Measurements from ENCODE around the gene KRT13. TPM values are rescaled to one million over a fixed set of nuclear protein-coding genes. Genes with fewer than 3 reads are reported as not detected.
A peak's percentile ranks its signal among the peaks of the same experiment; 100 is the strongest.

The KRT13 gene
- total RNA-seq, 1 experiment from 2014 or later: 606 TPM

DNA sequence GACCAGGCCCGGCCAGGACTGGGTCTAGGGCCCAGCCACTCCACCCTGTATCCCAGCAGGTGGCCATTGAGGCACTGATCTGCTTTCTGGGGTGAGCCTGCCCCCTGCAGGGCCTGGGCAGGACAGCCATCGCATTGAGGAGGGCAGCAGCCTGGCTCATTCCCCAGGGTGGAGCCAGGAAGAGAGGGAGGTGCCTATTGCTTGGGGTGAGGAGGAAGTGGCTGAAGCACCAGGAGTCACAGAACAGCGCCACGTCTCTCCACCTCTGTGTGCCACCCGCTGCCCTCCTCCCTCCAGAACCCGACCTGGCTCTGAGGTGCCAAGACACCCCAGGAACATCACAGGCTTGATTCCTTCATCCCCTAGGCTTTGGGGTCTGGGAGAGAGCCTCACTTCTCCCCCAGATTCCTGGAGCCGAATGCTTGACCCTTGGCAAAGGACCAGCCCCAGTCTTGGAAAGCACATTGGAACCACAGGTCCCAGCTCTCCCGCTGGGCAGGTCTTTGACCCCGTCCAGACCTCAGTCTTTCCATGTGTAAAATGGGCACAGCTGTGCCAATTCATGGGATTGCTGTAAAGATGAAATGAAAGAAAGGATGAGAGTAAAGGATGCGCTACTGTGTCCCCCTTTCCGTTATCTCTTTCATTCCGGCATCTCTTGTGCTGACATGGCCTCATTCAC is 8.5 kb downstream of the KRT13 start:
- H4K20me1 ChIP-seq (ENCODE audit: insufficient read depth): no peaks in the 10 kb centered on the region
- peaks cover 43% of the 10 kb centered on the region for H3F3A ChIP-seq (ENCODE audit: insufficient read depth, low read depth)
- intact Hi-C loops (cut with micrococcal nuclease; ENCODE audit: unreplicated experiment): loop anchor here (1.0 to 5.0 kb wide), 5 partner anchors 51 to 640 kb away; no protein-coding TSS in a partner anchor
- CTCF ChIA-PET: interaction anchor here (1.3 to 2.0 kb wide), 2 partner anchors 52 to 79 kb away, joined by 5 to 9 read pairs; no protein-coding TSS in a partner anchor
- H3K36me3 ChIP-seq (ENCODE audit: low read depth): no peaks in the 10 kb centered on the region
- H3K27ac ChIP-seq: no peak overlapping the region; the same call in 1 of the 2 replicates
- H3K4me1 ChIP-seq (replicated peaks; ENCODE audit: insufficient read depth): peaks cover 83% of the 10 kb centered on the region
- peaks cover 5% of the 10 kb centered on the region; the same call in 1 of the 2 replicates for H3K79me2 ChIP-seq (ENCODE audit: low read depth)
- no peaks in the 10 kb centered on the region for H3K9me2 ChIP-seq (ENCODE audit: insufficient read depth)
- H3K9me3 ChIP-seq (ENCODE audit: insufficient read depth, low read depth): no peaks in the 10 kb centered on the region
- no peak overlapping the region for H3K4me3 ChIP-seq
- peak overlapping the region; percentile 55 for H3K4me2 ChIP-seq
- DNase-seq: peak; percentile 82 to 87
- TF ChIP-seq, protein P1, sequence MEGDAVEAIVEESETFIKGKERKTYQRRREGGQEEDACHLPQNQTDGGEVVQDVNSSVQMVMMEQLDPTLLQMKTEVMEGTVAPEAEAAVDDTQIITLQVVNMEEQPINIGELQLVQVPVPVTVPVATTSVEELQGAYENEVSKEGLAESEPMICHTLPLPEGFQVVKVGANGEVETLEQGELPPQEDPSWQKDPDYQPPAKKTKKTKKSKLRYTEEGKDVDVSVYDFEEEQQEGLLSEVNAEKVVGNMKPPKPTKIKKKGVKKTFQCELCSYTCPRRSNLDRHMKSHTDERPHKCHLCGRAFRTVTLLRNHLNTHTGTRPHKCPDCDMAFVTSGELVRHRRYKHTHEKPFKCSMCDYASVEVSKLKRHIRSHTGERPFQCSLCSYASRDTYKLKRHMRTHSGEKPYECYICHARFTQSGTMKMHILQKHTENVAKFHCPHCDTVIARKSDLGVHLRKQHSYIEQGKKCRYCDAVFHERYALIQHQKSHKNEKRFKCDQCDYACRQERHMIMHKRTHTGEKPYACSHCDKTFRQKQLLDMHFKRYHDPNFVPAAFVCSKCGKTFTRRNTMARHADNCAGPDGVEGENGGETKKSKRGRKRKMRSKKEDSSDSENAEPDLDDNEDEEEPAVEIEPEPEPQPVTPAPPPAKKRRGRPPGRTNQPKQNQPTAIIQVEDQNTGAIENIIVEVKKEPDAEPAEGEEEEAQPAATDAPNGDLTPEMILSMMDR (conservative IDR thresholded peaks at IDR 0.05): peak; percentile 86
- no peak for TF ChIP-seq EZH2 (IDR thresholded peaks at IDR 0.05; ENCODE audit: low read depth)
- BruUV-seq (replicated peaks): TSS peak; percentile 28
- H2AFZ ChIP-seq: no peak overlapping the region
- POLR2A ChIA-PET (ENCODE audit: unreplicated experiment): interaction anchor here (0.6 kb wide), 3 partner anchors 11 to 81 kb away, joined by 3 to 5 read pairs (median 4); no protein-coding TSS in a partner anchor
- no peaks in the 10 kb centered on the region for H3K27me3 ChIP-seq (ENCODE audit: insufficient read depth, low read depth)

DNA sequence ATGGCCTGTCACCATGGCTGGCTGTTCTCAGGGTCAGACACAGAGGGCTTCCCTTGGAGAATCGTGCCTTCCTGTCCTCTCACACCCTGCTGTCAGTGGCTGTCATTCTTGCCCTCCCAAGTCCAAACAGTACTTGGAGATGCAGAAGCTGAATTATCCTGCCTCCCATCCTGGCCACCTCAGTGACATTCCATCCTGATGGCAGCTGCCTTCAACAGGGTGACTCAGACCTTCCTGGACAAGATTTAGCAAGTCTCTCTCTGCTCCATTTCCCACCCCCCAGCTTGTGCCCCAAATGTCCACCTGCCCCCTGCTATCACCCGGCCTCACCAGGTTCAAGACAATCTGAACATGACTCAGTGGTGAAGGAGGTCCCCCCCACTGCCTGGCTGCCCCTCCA is 10.9 kb downstream of the KRT13 start:
- intact Hi-C loops (cut with micrococcal nuclease; ENCODE audit: unreplicated experiment): no loop called here
- TF ChIP-seq, protein P1 (conservative IDR thresholded peaks at IDR 0.05): no peak
- no peak for TF ChIP-seq EZH2 (IDR thresholded peaks at IDR 0.05; ENCODE audit: low read depth)
- no peak overlapping the region for H2AFZ ChIP-seq
- H3K79me2 ChIP-seq (ENCODE audit: low read depth): no peaks in the 10 kb centered on the region
- POLR2A ChIA-PET (ENCODE audit: unreplicated experiment): interaction anchor here (0.5 to 1.1 kb wide), 8 partner anchors 14 to 585 kb away, joined by 3 to 15 read pairs (median 6); partner anchors contain the start of gene KRTAP3-1
- H3K4me2 ChIP-seq: peak overlapping the region; percentile 4; the same call in 1 of the 2 replicates
- H3F3A ChIP-seq (ENCODE audit: insufficient read depth, low read depth): peaks cover 20% of the 10 kb centered on the region; the same call in 1 of the 2 replicates
- H3K4me1 ChIP-seq (replicated peaks; ENCODE audit: insufficient read depth): peaks cover 59% of the 10 kb centered on the region
- no peaks in the 10 kb centered on the region for H3K27me3 ChIP-seq (ENCODE audit: insufficient read depth, low read depth)
- H4K20me1 ChIP-seq (ENCODE audit: insufficient read depth): no peaks in the 10 kb centered on the region
- no TSS peak for BruUV-seq (replicated peaks)
- no peaks in the 10 kb centered on the region for H3K36me3 ChIP-seq (ENCODE audit: low read depth)
- no peak overlapping the region for H3K4me3 ChIP-seq
- H3K27ac ChIP-seq: peak overlapping the region; percentile 43
- no peaks in the 10 kb centered on the region for H3K9me2 ChIP-seq (ENCODE audit: insufficient read depth)
- DNase-seq: peak; percentile 41 to 74
- CTCF ChIA-PET: interaction anchor here (1.4 to 1.8 kb wide), 3 partner anchors 34 to 77 kb away, joined by 4 to 6 read pairs (median 6); no protein-coding TSS in a partner anchor
- no peaks in the 10 kb centered on the region for H3K9me3 ChIP-seq (ENCODE audit: insufficient read depth, low read depth)

DNA sequence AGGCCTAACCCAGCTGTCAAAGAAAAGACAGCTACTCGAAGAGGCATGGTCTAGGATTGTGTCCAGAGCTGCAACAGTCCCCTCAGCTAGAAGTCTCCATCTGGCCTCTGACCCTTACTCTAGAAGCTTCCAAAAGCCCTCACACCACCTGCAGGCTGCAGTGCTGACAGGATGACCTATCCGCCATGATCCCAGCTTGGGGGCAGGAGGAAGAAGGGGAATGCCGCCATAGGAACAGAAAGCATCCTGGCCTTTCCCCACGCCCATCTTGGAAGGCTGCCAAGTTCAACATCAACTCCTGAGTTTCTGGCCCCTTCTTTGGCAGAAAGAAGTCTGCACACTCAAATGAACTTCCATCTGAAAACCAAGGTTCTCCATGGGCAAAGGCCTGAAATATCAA is 12.6 kb downstream of the KRT13 start:
- intact Hi-C loops (cut with micrococcal nuclease; ENCODE audit: unreplicated experiment): no loop called here
- peak in 1 of 2 experiments; percentile 35 for DNase-seq
- TF ChIP-seq EZH2 (IDR thresholded peaks at IDR 0.05; ENCODE audit: low read depth): no peak
- TF ChIP-seq, protein P1 (conservative IDR thresholded peaks at IDR 0.05): no peak
- Histone ChIP-seq H3K4me2 (no peak overlapping the region), H3K9me2 (ENCODE audit: insufficient read depth) (no peaks in the 10 kb centered on the region), H4K20me1 (ENCODE audit: insufficient read depth) (no peaks in the 10 kb centered on the region), H2AFZ (no peak overlapping the region), H3K79me2 (ENCODE audit: low read depth) (no peaks in the 10 kb centered on the region), H3K27me3 (ENCODE audit: insufficient read depth, low read depth) (no peaks in the 10 kb centered on the region), H3K4me1 (replicated peaks; ENCODE audit: insufficient read depth) (peaks cover 42% of the 10 kb centered on the region), H3K9me3 (ENCODE audit: insufficient read depth, low read depth) (no peaks in the 10 kb centered on the region), H3K27ac (no peak overlapping the region), H3F3A (ENCODE audit: insufficient read depth, low read depth) (peaks cover 7% of the 10 kb centered on the region; the same call in 1 of the 2 replicates), H3K36me3 (ENCODE audit: low read depth) (no peaks in the 10 kb centered on the region), H3K4me3 (no peak overlapping the region)
- BruUV-seq (replicated peaks): no TSS peak
- ChIA-PET CTCF (no interaction called here), POLR2A (ENCODE audit: unreplicated experiment) (no interaction called here)
